BJ (cell line): ENCODE data around the gene KCNN4. TPM values are rescaled to one million over a fixed set of nuclear protein-coding genes. Genes with fewer than 3 reads are reported as not detected.
"Not testable (repeated sequence)": the region's sequence is repeated elsewhere in the genome, so short reads cannot be mapped to it uniquely, and the experiment has no call there.

Experiments used
- CTCF ChIA-PET: fragments of 350-600 bp; formaldehyde crosslinking; extraction: SDS; loops from one replicate; lab custom pipeline; 2021; ENCODE audit warnings: antibody characterized with exemption, inconsistent platforms; lab: Yijun Ruan, JAX
- POLR2A ChIA-PET: fragments of 300-600 bp; sonication (Branson Sonifier 250); formaldehyde crosslinking; extraction: SDS; loops from one replicate; lab custom pipeline; 2021; ENCODE audit warnings: antibody characterized with exemption; lab: Charles Lee
- DNase-seq: peaks from one replicate; pipeline ENCODE4 v3.0.0-alpha.2; 2011; ENCODE audit warnings: low read depth
- H3K27me3 ChIP-seq: 2 replicates; pipeline ENCODE4 v1.6.0; 2011; ENCODE audit warnings: low read length; ENCODE audit not compliant: control insufficient read depth, insufficient read depth
- H3K36me3 ChIP-seq: 2 replicates; pipeline ENCODE4 v1.5.1; 2011; ENCODE audit warnings: low read length; ENCODE audit not compliant: control insufficient read depth, insufficient read depth
- H3K4me3 ChIP-seq: 2 replicates; pipeline ENCODE4 v1.5.1; 2011; ENCODE audit warnings: low read depth, mild to moderate bottlenecking, control low read depth, low read length
- polyA minus RNA-seq: library from RNA; depleted of rRNA, polyadenylated mRNA; stranded (reverse); fragments of >200 nt; gene quantifications from 2 replicates; pipeline ENCODE4 v1.2.3, GENCODE V29; 2011; rRNA and poly(A)+ RNA removed
- polyA plus RNA-seq: library from polyadenylated mRNA; depleted of rRNA; stranded (reverse); fragments of >200 nt; gene quantifications from 2 replicates; pipeline ENCODE4 v1.2.3, GENCODE V29; 2011; rRNA removed
- TF ChIP-seq, protein P1 (sequence below): IDR thresholded peaks from 2 replicates; pipeline ENCODE4 v1.5.1; 2011; ENCODE audit warnings: low read depth, mild to moderate bottlenecking, control low read depth, inconsistent platforms, low read length, moderate library complexity; ENCODE audit not compliant: insufficient read depth

Gene KCNN4
- polyA plus RNA-seq (0.28 and 0.38 TPM in 2 replicates), polyA minus RNA-seq (not detected in 2 replicates)

- TF ChIP-seq, protein P1, sequence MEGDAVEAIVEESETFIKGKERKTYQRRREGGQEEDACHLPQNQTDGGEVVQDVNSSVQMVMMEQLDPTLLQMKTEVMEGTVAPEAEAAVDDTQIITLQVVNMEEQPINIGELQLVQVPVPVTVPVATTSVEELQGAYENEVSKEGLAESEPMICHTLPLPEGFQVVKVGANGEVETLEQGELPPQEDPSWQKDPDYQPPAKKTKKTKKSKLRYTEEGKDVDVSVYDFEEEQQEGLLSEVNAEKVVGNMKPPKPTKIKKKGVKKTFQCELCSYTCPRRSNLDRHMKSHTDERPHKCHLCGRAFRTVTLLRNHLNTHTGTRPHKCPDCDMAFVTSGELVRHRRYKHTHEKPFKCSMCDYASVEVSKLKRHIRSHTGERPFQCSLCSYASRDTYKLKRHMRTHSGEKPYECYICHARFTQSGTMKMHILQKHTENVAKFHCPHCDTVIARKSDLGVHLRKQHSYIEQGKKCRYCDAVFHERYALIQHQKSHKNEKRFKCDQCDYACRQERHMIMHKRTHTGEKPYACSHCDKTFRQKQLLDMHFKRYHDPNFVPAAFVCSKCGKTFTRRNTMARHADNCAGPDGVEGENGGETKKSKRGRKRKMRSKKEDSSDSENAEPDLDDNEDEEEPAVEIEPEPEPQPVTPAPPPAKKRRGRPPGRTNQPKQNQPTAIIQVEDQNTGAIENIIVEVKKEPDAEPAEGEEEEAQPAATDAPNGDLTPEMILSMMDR: no peak
- no peak within 1 kb of the TSS for H3K4me3 ChIP-seq
- H3K36me3 ChIP-seq: no peaks in the 10 kb centered on the region
- POLR2A ChIA-PET: no interaction called here
- no peak for DNase-seq
- H3K27me3 ChIP-seq: no peaks in the 10 kb centered on the region
- CTCF ChIA-PET: interaction anchor here (0.7 to 2.8 kb wide), 3 partner anchors 24 to 39 kb away, joined by 3 to 15 read pairs (median 5); no protein-coding TSS in a partner anchor
These were observed at the start of gene KCNN4 for GRCh38 chr19:43780706-43781525. KCNN4 (minus strand) TSS chr19:43780973; CDS start chr19:43780861, 112 bp downstream.

DNA sequence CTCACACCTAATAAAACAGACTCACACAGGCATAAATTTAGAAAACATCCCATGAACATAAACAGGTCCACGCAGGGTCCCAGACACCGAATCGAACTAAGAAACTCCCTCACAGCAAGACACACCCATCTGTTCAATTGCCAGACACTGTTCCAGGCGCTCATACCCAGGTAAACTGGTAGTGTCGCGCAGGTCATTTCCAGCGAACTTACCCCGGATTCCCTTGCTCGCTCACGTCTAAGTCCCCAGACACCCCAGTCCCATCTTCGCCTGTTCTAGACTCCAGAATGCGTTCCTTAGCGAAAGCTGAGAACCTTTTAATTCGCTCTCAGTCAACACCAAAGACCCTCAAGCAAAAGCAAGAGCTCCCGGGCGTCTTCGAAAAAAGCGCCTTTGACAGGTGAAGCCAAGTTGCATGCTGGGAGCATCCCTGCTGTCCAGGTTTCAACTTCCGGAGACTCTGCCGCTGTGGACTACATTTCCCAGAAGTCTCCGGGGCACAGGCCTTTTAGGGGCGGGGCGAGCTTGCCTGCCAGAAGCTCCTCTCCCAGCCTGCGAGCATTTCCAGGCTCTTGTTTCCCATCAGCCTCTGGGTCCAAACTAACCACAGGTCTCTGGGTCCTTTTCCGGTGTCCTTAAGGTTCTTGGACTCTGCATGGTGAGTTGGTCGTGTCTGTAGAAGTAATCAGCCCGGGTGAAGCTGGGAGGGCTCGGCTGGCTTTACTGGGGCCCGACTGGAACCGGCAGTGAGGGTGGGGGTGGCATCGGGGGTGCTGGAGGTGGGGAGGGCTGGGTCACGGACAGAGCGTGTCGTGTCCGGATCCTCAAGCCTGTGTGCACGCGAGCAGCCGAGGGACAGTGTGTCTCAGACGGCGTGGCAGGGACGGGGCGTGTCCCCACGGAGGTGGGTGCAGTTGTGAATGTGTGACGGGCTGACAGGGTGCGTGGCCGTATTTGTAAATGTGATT, 46.3 kb upstream of the KCNN4 start, which contains the start of gene ZNF283:
TSS of gene ZNF283 (plus strand) at position 535 of the 968 bp plus-strand sequence. CDS start 6,184 bp downstream, outside the sequence.
- ChIA-PET CTCF (interaction anchor here (1.6 kb wide), 1 partner anchor 10 kb away, joined by 3 read pairs; no protein-coding TSS in a partner anchor), POLR2A (no interaction called here)
- Histone ChIP-seq H3K4me3 (peak within 1 kb of the TSS; percentile 65), H3K36me3 (no peaks in the 10 kb centered on the region), H3K27me3 (no peaks in the 10 kb centered on the region)
- TF ChIP-seq, protein P1: no peak
- DNase-seq: peak; percentile 53

DNA sequence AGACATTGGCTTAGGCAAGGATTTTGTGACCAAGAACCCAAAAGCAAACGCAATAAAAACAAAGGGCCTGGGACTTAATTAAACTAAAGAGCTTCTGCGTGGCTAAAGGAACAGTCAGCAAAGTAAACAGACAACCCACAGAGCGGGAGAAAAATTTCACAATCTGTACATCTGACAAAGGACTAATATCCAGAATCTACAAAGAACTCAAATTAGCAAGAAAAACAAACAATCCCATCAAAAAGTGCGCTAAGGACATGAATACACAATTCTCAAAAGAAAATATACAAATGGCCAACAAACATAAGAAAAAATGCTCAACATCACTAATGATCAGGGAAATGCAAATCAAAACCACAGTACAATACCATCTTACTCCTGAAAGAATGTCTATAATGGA, 43.8 kb upstream of the KCNN4 start:
- POLR2A ChIA-PET, H3K27me3 ChIP-seq, DNase-seq, H3K4me3 ChIP-seq, H3K36me3 ChIP-seq, CTCF ChIA-PET: not testable (repeated sequence)

GRCh38 chr19:43823856-43824255, 43.1 kb upstream of the KCNN4 start:
- H3K36me3 ChIP-seq, CTCF ChIA-PET, DNase-seq, POLR2A ChIA-PET, H3K4me3 ChIP-seq, H3K27me3 ChIP-seq: not testable (repeated sequence)

GRCh38 chr19:43820884-43821215, 40.1 kb upstream of the KCNN4 start:
- Histone ChIP-seq H3K27me3 (no peaks in the 10 kb centered on the region), H3K36me3 (no peaks in the 10 kb centered on the region), H3K4me3 (peak overlapping the region; percentile 46)
- CTCF ChIA-PET: no interaction called here
- TF ChIP-seq, protein P1: no peak
- POLR2A ChIA-PET: no interaction called here
- no peak for DNase-seq
